Caco-2 (cell line): ENCODE results near the gene NUDT16L1. TPM values are rescaled to one million over a fixed set of nuclear protein-coding genes. Genes with fewer than 3 reads are reported as not detected.
"Not testable (repeated sequence)": the region's sequence is repeated elsewhere in the genome, so short reads cannot be mapped to it uniquely, and the experiment has no call there.

Experiments
- BruUV-seq: library from RNA; stranded (reverse); fragments of 400-500 nt; replicated peaks from 2 replicates; lab custom pipeline; 2021; lab: Mats Ljungman, UMichigan
- CTCF ChIA-PET: fragments of 300-600 bp; sonication (Branson Sonifier 250); formaldehyde crosslinking; loops from one replicate; lab custom pipeline; 2022; ENCODE audit warnings: antibody characterized with exemption; lab: Charles Lee
- POLR2A ChIA-PET: fragments of 300-600 bp; sonication (Branson Sonifier 250); formaldehyde crosslinking; loops from one replicate; lab custom pipeline; 2022; ENCODE audit warnings: antibody characterized with exemption; lab: Charles Lee
- DNase-seq, 2 experiments: peaks; one replicate each; pipeline versions ENCODE4 v3.0.0 to v3.0.0-alpha.2; 2020 to 2022
- H3K27me3 ChIP-seq: replicated peaks from 2 replicates; pipeline ENCODE4 v1.6.0; 2011; ENCODE audit warnings: low read length; ENCODE audit not compliant: control insufficient read depth, insufficient read depth
- H3K36me3 ChIP-seq: 2 replicates; pipeline ENCODE4 v1.5.1; 2011; ENCODE audit warnings: low read length; ENCODE audit not compliant: control insufficient read depth, insufficient read depth
- H3K4me1 ChIP-seq: fragments of 250-450 bp; sonication (Bioruptor Pico); 2 replicates; pipeline ENCODE4 v1.5.1; 2020; ENCODE audit warnings: mild to moderate bottlenecking
- H3K4me3 ChIP-seq: 2 replicates; pipeline ENCODE4 v1.5.1; 2011; ENCODE audit warnings: low read depth, mild to moderate bottlenecking, control low read depth, low read length
- H3K9me3 ChIP-seq: fragments of 250-450 bp; sonication (Bioruptor Pico); 2 replicates; pipeline ENCODE4 v1.5.1; 2020; ENCODE audit warnings: mild to moderate bottlenecking, moderate library complexity
- H3K27ac Mint-ChIP-seq: one replicate; pipeline ENCODE4 v1.8.0; 2022; ENCODE audit warnings: mixed read lengths; ENCODE audit not compliant: unreplicated experiment
- H3K27me3 Mint-ChIP-seq: one replicate; pipeline ENCODE4 v1.8.0; 2022; ENCODE audit warnings: mixed read lengths; ENCODE audit not compliant: insufficient read depth, unreplicated experiment
- H3K36me3 Mint-ChIP-seq: one replicate; pipeline ENCODE4 v1.8.0; 2022; ENCODE audit warnings: mild to moderate bottlenecking, mixed read lengths; ENCODE audit not compliant: insufficient read depth, unreplicated experiment
- H3K4me1 Mint-ChIP-seq: one replicate; pipeline ENCODE4 v1.8.0; 2022; ENCODE audit warnings: low read depth, mixed read lengths; ENCODE audit not compliant: unreplicated experiment
- H3K4me3 Mint-ChIP-seq: one replicate; pipeline ENCODE4 v1.8.0; 2022; ENCODE audit warnings: mild to moderate bottlenecking, moderate library complexity, mixed read lengths; ENCODE audit not compliant: unreplicated experiment
- H3K9me3 Mint-ChIP-seq: one replicate; pipeline ENCODE4 v1.8.0; 2022; ENCODE audit warnings: mixed read lengths; ENCODE audit not compliant: unreplicated experiment
- intact Hi-C: fragments of 100-400 bp; cut with micrococcal nuclease; formaldehyde crosslinking; loops from one replicate; pipeline ENCODE4 v1.10.0; 2022; ENCODE audit not compliant: unreplicated experiment
- total RNA-seq: library from RNA; stranded (reverse); gene quantifications from 2 replicates; pipeline ENCODE4 v1.2.3, GENCODE V29; 2022
- TF ChIP-seq, protein P1 (sequence below), 2 experiments: fragments of 200-600 bp in 1 of 2; IDR thresholded peaks; 1 replicate in 1 of 2; 2 replicates in 1 of 2; pipeline versions ENCODE4 v1.5.1 to v1.8.0; 2011 to 2022; ENCODE audit warnings: antibody characterized with exemption in 1 of 2, control low read depth in 1 of 2, inconsistent platforms in 1 of 2, low read depth in 1 of 2, low read length in 1 of 2, mild to moderate bottlenecking in 1 of 2, moderate library complexity in 1 of 2; ENCODE audit not compliant: insufficient read depth in 1 of 2, severe bottlenecking in 1 of 2, unreplicated experiment in 1 of 2

Gene NUDT16L1
- total RNA-seq, 1 experiment from 2014 or later: 31.3 TPM

DNA sequence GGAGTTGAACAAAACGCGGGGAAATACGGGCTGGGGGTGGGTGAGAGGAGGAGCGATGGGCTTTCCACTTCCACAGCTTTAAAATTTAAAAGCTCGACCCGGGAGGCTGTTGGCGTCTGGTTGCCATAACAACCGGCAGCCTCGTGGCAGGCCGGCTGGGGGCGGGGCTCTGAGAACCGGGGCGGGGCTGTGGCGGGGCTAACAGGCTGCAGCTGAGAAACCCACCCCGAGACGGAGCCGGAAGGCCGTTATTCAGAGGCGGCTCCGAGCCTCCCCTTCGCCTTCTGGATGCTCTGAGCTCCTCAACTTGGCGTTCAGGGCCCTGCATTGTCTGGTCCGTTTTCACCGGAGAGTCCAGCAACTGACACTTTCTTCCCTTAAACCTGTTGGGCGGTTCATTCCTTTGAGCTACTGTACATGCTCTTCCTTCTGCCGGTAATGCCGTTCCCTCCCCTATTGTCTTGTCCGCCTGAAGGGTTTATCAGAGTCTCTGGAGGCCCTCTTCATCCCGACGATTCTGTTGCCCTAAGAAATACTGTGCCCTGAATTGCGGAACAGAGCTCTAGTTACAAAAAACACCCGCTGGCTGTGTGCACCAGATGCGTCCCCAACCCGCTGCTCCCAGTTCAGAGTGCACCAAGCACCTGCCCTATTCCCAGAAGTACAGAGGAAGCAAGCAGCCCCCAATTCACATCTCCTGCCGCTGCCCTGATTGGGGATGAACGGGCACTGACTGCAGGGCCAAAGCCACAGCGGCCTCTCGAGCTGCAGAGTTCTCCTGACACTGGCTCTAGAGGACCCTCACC lies 41.6 kb downstream of the NUDT16L1 start:
- peaks cover 22% of the 10 kb centered on the region for H3K36me3 Mint-ChIP-seq
- peak overlapping the region; percentile 97 for H3K4me3 Mint-ChIP-seq
- TF ChIP-seq, protein P1, sequence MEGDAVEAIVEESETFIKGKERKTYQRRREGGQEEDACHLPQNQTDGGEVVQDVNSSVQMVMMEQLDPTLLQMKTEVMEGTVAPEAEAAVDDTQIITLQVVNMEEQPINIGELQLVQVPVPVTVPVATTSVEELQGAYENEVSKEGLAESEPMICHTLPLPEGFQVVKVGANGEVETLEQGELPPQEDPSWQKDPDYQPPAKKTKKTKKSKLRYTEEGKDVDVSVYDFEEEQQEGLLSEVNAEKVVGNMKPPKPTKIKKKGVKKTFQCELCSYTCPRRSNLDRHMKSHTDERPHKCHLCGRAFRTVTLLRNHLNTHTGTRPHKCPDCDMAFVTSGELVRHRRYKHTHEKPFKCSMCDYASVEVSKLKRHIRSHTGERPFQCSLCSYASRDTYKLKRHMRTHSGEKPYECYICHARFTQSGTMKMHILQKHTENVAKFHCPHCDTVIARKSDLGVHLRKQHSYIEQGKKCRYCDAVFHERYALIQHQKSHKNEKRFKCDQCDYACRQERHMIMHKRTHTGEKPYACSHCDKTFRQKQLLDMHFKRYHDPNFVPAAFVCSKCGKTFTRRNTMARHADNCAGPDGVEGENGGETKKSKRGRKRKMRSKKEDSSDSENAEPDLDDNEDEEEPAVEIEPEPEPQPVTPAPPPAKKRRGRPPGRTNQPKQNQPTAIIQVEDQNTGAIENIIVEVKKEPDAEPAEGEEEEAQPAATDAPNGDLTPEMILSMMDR (IDR thresholded peaks at IDR 0.05; ENCODE audit: insufficient read depth in 1 of 2, low read depth in 1 of 2, low read length in 1 of 2, severe bottlenecking in 1 of 2, unreplicated experiment in 1 of 2): no peak
- Histone ChIP-seq H3K27me3 (no peaks in the 10 kb centered on the region), H3K36me3 (no peaks in the 10 kb centered on the region), H3K4me3 (peak overlapping the region; percentile 85), H3K9me3 (no peaks in the 10 kb centered on the region), H3K4me1 (peaks cover 4% of the 10 kb centered on the region; the same call in 1 of the 2 replicates)
- no TSS peak for BruUV-seq
- H3K27me3 Mint-ChIP-seq: no peaks in the 10 kb centered on the region
- no peaks in the 10 kb centered on the region for H3K9me3 Mint-ChIP-seq
- peak; percentile 89 to 90 for DNase-seq
- no peaks in the 10 kb centered on the region for H3K4me1 Mint-ChIP-seq
- ChIA-PET POLR2A (interaction anchor here (0.5 to 2.4 kb wide), 12 partner anchors 11 to 213 kb away, joined by 3 to 20 read pairs (median 4); partner anchors contain the start of genes CDIP1, MGRN1, NUDT16L1 and ROGDI), CTCF (interaction anchor here (0.6 to 1.7 kb wide), 8 partner anchors 34 to 223 kb away, joined by 3 to 10 read pairs (median 4); partner anchors contain the start of genes MGRN1, NUDT16L1, SEC14L5 and SEPTIN12)
- intact Hi-C loops: loop anchor here (2.0 kb wide), 3 partner anchors 34 to 224 kb away; partner anchors contain the start of genes ROGDI and SEC14L5
- H3K27ac Mint-ChIP-seq: peak overlapping the region; percentile 99

DNA sequence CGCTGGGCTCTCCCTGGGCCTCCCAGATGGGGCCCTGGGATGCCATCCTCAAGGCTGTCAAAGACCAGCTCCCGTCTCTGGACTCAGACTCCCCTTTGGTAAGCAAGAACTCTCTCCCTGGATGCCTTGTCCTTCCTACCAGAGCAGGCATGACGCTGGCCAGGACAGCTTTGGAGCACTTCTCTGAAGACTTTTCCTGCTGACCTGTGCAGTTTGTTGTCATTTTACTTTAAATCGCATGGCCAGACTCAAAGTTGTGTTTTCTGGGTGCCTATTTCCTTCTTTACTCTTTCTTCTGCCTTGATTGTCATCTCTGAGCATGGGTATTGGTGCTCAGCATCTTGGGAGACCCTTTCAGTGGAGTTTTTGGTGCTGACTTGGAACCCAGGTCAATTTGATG lies 43.2 kb downstream of the NUDT16L1 start:
- H3K9me3 ChIP-seq: no peaks in the 10 kb centered on the region
- peak overlapping the region; percentile 29 for H3K4me3 Mint-ChIP-seq
- H3K27me3 Mint-ChIP-seq: no peaks in the 10 kb centered on the region
- ChIA-PET POLR2A (no interaction called here), CTCF (no interaction called here)
- H3K4me1 Mint-ChIP-seq: no peaks in the 10 kb centered on the region
- peaks cover 4% of the 10 kb centered on the region; the same call in 1 of the 2 replicates for H3K4me1 ChIP-seq
- intact Hi-C loops: no loop called here
- TF ChIP-seq, protein P1 (IDR thresholded peaks at IDR 0.05; ENCODE audit: insufficient read depth in 1 of 2, low read depth in 1 of 2, low read length in 1 of 2, severe bottlenecking in 1 of 2, unreplicated experiment in 1 of 2): no peak
- no peak for DNase-seq
- no peak overlapping the region for H3K27ac Mint-ChIP-seq
- BruUV-seq: no TSS peak
- H3K36me3 ChIP-seq: no peaks in the 10 kb centered on the region
- H3K36me3 Mint-ChIP-seq: peaks cover 16% of the 10 kb centered on the region
- H3K4me3 ChIP-seq: no peak overlapping the region
- no peaks in the 10 kb centered on the region for H3K27me3 ChIP-seq
- no peaks in the 10 kb centered on the region for H3K9me3 Mint-ChIP-seq

DNA sequence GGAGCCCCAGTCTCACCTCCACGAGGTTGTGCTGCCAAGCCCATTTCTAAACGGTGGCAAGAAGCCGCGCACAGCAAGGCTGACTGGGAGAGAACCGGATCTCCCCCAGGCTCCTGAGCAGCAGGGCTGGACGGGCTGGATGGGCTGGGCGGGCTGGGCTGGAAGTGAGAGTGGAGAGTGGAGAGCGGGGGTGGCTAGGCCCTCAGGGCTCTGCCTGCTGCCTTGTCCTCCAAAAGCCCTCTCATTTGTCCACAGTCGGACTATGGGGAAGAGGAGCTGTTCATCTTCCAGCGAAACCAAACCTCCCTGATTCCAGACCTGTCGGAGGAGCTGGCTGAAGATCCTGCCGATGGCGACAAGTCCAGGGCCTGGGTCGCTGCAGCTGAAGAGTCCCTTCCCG lies 44.2 kb downstream of the NUDT16L1 start:
- no peaks in the 10 kb centered on the region for H3K27me3 Mint-ChIP-seq
- no peaks in the 10 kb centered on the region for H3K4me1 Mint-ChIP-seq
- CTCF ChIA-PET: no interaction called here
- H3K36me3 ChIP-seq: no peaks in the 10 kb centered on the region
- no peak overlapping the region for H3K4me3 Mint-ChIP-seq
- no peaks in the 10 kb centered on the region for H3K9me3 Mint-ChIP-seq
- BruUV-seq: no TSS peak
- H3K9me3 ChIP-seq: no peaks in the 10 kb centered on the region
- no peak for DNase-seq
- H3K27ac Mint-ChIP-seq: no peak overlapping the region
- POLR2A ChIA-PET: no interaction called here
- H3K27me3 ChIP-seq: no peaks in the 10 kb centered on the region
- peaks cover 4% of the 10 kb centered on the region; the same call in 1 of the 2 replicates for H3K4me1 ChIP-seq
- intact Hi-C loops: no loop called here
- peaks cover 16% of the 10 kb centered on the region for H3K36me3 Mint-ChIP-seq
- TF ChIP-seq, protein P1 (IDR thresholded peaks at IDR 0.05; ENCODE audit: insufficient read depth in 1 of 2, low read depth in 1 of 2, low read length in 1 of 2, severe bottlenecking in 1 of 2, unreplicated experiment in 1 of 2): no peak
- H3K4me3 ChIP-seq: no peak overlapping the region

DNA sequence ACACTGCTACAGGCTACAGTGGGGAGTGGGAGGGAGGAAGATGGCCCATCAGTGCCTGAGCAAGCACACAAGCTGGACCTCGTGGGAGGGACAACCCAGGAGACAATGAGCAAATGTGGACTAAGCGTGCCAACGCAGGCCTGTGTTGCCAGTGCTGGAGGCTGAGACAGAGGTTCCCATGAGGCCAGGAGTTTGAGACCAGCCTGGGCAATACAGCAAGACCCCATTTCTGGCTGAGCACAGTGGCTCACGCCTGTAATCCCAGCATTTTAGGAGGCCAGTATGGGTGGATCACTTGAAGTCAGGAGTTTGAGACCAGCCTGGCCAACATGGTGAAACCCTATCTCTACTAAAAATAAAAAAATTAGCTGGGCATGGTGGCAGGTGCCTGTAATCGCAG lies 45.0 kb downstream of the NUDT16L1 start:
- H3K27ac Mint-ChIP-seq, CTCF ChIA-PET, POLR2A ChIA-PET, H3K27me3 Mint-ChIP-seq, H3K27me3 ChIP-seq, H3K36me3 ChIP-seq, BruUV-seq, intact Hi-C loops, H3K9me3 Mint-ChIP-seq, H3K4me1 Mint-ChIP-seq, H3K9me3 ChIP-seq, H3K4me1 ChIP-seq, H3K4me3 ChIP-seq, H3K4me3 Mint-ChIP-seq, DNase-seq: not testable (repeated sequence)
- peaks cover 20% of the 10 kb centered on the region for H3K36me3 Mint-ChIP-seq
